Suprapubic skin (tissue), 3 donors: ENCODE data around the gene ARFGAP3.

ENCODE experiments used
- CTCF ChIP-seq, 2 donors: fragments of 200-600 bp in 1 of 2; fragments of 450-650 bp in 1 of 2; sonication (generic) in 1 of 2; IDR thresholded peaks; one replicate each; pipeline ENCODE4 v1.5.1; 2016 to 2019; ENCODE audit warnings: antibody characterized with exemption in 2 of 2, mild to moderate bottlenecking in 1 of 2, moderate library complexity in 1 of 2
- POLR2A ChIP-seq, 2 donors: fragments of 450-650 bp; IDR thresholded peaks; one replicate each; pipeline ENCODE4 v1.6.1; 2017; ENCODE audit warnings: antibody characterized with exemption in 2 of 2, mild to moderate bottlenecking in 2 of 2, moderate library complexity in 2 of 2

- TF ChIP-seq CTCF (IDR thresholded peaks at IDR 0.05) (no peak), POLR2A (IDR thresholded peaks at IDR 0.05) (no peak)
These were observed 96.1 kb downstream of the ARFGAP3 start for GRCh38 chr22:42760806-42761565.
